GM19455 (cell line): ENCODE results near the gene ARHGDIA.
"Not testable (repeated sequence)": the region's sequence is repeated elsewhere in the genome, so short reads cannot be mapped to it uniquely, and the experiment has no call there.

ENCODE experiments used
- ATAC-seq: cut with Tn5 transposase; IDR thresholded peaks from one replicate; pipeline ENCODE4 v1.9.1; 2021; ENCODE audit not compliant: unreplicated experiment

The ARHGDIA gene

GRCh38 chr17:81844887-81845286 is 26.2 kb downstream of the ARHGDIA start:
- ATAC-seq = no peak

- no peak for ATAC-seq
Observed at GRCh38 chr17:81844327-81844851, 26.7 kb downstream of the ARHGDIA start.

DNA sequence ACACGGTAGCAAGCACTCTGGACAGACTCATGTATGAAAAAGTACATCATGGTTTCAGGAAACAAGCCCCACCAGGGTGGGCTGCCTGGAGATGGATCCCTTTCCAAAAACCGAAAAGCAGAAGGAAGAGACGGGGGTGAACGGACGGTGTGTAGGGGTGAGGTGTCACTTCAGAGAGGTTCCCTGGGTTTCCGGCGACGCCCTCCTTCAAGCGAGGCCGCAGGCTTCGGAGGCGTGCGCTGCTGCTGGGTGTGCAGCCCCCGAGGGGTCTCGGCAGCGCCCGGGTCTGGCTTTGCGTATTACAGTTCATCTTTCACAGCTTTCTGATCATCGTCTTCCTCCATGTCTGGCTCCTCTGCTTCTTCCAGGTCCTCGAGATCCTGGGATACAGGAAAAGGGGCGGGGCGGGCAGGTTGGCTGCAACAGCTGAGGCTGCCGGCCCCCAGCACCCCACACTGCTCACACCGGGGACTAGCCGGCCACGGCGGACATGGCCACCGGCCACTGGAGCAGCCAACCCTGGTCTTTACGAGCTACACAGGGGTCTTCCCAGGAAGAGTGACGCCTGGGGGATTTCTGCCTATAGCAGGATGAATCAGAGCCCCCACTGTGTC is 27.3 kb downstream of the ARHGDIA start:
- no peak for ATAC-seq

DNA sequence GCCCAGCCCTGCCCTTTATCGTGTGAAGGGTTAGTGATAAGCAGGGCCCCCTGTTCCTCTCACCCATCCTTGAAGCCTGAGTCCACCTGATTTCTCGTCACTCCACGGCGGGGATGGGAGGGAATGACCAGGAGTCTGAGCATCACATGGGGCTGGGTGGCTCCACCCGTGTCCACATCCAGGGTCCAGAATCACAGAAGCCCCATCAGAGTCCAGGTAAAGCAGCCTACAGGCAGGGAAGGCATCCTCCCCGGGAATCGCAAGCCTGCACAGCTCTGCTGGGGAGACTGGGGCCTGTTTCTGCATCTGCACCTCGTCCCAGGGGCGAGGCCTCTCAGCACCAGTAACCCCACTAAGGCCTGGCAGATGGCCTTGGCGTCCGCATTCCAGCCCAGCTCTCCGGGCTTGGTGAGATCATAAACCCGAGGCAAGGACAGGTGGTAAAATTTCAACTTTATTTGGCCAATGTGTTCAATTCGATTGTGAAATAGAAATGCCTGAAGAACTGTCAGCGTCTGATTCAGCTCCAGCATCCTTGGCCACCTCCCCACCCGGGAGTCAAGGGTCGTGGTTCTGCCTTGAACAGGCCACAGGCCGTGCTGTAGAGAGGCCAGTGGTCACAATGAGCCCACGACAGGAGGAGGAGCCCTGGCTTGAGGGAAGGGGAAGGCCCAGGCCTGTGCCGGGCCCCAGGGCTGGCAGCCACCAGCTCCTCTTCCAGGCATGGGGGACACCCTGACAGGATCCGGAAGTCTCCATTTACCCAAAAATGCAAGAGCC is 28.2 kb downstream of the ARHGDIA start:
- ATAC-seq = no peak

- no peak for ATAC-seq
Observed at GRCh38 chr17:81842378-81842724, 28.8 kb downstream of the ARHGDIA start.

GRCh38 chr17:81841866-81842265 is 29.3 kb downstream of the ARHGDIA start:
- ATAC-seq = no peak

GRCh38 chr17:81840826-81841778 is 30.0 kb downstream of the ARHGDIA start:
- no peak for ATAC-seq

DNA sequence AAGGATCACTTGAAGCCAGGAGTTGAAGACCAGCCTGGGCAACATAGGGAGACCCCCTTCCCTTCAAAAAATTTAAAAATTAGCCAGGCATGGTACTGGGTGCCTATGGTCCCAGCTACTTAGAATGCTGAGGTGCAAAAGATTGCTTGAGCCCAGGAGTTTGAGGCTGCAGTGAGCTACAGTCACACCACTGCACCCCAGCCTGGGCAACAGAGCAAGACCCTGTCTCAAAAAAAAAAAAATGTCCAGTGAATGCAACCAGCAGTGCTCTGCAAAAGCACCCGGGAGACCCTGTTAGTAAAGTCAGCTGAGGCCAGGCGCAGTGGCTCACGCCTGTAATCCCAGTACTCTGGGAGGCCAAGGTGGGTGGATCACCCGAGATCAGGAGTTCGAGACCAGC is 31.1 kb downstream of the ARHGDIA start:
- not testable (repeated sequence) for ATAC-seq

DNA sequence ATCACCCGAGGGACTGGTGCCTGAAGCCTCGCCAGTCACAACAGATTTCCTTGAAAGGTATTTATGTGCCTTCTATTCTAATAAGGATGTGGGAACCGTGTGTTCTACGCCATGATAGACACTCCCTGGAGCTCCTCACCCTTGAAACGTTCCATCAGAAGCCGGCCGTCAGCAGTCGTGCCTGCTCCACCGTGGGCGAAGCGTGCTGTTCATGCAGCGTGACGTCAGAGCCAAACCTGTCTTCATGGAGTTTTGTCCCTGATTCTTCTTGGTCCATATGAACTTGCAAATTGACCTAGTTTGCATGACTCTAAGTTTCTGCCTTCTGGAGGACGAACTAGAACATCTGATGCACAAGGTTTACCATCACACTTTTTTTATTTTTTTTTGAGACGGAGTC is 31.8 kb downstream of the ARHGDIA start:
- ATAC-seq = no peak

- no peak for ATAC-seq
Observed at GRCh38 chr17:81838753-81839255, 32.3 kb downstream of the ARHGDIA start.

DNA sequence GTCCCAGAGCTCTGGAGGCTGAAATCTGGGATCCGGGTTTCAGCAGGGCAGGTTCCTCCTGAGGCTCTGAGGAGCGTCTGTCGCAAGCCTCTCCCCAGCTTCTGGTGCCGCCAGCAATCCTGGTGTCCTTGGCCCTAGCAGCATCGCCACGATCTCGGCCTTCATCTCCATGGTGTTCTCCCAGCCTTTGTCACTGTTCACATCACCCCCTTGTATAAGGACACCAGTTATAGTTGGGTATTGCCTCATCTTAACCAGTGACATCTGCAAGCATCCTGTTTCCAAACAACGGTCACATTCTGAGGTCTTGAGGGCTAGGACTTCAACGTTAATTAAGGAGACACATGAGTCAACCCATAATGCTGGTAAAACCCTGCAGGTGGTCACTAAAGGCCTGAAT is 33.5 kb downstream of the ARHGDIA start:
- ATAC-seq = no peak

DNA sequence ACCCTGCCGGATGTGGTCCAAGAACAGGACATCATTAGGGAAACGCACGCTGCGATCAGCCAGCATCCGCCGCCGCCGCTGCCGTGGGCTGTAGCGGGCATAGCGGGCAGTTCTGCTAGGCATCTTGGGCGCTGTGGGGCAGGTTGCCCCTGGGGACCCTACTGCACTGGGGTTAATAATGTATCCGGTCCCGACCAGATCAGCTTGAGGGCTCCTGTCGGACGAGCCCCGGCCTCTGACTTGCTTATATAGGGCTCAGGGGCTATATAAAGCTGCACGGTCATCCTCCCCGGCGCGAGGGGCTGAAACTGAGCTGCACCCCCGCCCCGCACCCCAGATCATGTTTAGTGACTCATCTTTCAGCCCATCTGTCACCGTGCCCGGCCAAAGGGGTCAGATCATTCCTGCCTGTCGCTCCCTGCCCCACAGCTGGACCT is 36.3 kb downstream of the ARHGDIA start, which contains the start of gene PPP1R27:
Gene PPP1R27, minus strand, starts transcription at position 220 of the 437 bp plus-strand sequence. Its CDS starts 97 bp downstream, at position 123.
- no peak for ATAC-seq

DNA sequence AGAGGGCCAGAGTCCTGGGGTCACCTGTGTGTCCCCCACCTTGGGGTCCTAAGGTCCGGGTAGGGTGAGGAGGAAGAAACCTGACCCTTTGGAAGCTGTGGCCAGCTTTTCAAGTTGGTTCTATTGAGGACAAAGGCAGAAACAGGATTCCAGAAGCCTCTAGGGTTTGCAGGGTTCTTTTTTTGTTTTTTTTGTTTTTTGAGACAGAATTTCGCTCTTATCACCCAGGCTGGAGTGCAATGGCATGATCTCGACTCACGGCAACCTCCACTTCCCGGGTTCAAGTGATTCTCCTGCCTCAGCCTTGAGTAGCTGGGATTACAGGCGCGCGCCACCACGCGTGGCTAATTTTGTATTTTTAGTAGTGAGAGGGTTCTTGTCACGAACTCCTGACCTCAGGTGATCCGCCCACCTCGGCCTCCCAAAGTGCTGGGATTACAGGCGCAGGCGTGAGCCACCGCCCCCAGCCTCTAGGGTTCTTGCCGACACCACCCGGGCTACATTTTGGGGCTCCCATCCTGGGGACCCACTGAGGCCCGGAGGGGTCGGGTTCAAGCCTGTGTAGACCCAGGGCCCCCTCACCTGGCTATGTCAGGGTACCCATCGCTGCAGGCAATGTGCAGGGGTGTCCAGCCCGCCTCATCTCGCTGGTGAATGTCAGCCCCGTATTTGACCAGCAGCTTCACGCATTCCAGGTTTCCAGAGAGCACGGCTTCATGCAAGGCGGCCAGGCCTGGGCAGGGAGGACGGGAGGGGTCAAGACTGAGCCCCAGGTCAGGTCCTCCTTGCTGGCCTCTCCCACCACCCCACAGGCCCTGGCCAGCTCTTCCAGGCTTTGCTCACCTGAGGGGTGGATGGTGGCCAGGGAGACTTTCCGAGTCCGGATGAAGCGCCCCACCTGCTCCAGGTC is 37.0 kb downstream of the ARHGDIA start:
- ATAC-seq = no peak

DNA sequence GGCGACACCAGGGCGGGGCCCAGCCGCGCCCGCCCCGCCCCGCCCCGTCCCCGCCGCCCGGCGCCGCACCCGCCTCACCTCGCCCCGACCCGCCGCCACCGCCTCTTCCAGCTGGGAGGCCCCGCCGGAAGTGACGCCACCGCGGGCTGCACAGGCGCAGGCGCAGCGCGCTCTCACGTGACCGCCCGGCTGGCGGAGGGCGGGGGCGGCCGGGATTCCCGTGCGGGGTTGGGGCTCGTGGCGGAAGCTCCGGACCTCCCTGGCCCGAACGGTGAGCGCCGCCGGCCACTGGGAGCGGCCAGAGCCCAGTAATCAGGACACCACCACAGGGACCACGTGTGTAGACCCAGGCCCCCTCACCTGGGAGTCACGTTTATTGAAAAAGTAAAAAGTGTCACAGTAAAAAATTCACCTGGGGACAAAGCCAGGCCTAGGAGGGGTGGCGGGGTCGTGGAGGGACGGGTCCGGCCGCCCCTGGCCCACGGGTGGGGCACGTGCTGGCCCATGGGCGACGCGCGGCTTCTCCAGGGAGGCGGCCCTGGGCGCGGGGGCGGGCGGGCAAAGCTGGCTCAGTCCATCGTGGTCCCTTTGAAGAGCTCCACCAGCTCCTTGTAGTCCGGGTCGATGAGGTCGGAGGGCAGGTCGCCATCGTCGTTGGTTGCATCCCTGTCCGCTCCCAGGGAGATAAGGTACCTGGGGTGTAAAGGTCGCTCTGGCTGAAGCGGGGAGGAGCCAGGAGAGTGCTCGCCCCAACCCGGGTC is 37.8 kb downstream of the ARHGDIA start, which contains the start of gene MCRIP1:
Gene MCRIP1, minus strand, starts transcription at position 132 of the 761 bp plus-strand sequence. CDS start 8,785 bp downstream, outside the sequence.
- peak; percentile 60 for ATAC-seq

- ATAC-seq = peak; percentile 54
Observed at GRCh38 chr17:81832608-81833159, 38.5 kb downstream of the ARHGDIA start.

DNA sequence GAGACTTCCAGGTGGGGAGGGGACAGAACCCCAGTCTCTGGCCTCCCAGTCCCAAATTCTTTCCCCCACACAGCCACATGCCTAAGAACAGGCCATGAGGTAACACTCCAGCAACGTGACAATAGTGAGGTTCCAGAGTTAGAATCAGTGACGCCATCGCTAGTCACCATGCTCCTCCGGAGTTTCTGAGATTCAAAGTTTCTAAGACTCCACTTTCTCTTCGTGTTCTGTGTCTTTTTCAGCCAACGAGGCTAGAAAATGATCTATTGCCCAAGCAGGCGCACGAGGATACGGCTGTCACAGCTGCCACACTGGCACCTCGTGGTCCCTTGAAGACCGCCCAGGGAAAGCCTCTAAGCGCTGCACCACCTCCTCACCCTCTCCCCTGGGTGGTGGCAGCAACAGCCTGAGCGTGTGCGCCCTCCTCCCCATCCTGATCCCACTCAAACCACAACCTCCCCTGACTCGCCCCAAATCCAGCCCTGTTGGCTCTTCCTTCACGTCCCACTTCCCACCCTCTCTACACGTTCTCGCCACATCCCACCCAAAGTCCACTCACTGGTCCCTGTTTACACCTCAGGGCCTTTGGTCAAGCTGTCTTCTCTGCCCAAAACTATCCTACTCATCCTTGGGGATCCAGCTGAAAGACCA is 39.1 kb downstream of the ARHGDIA start:
- ATAC-seq = peak; percentile 5

DNA sequence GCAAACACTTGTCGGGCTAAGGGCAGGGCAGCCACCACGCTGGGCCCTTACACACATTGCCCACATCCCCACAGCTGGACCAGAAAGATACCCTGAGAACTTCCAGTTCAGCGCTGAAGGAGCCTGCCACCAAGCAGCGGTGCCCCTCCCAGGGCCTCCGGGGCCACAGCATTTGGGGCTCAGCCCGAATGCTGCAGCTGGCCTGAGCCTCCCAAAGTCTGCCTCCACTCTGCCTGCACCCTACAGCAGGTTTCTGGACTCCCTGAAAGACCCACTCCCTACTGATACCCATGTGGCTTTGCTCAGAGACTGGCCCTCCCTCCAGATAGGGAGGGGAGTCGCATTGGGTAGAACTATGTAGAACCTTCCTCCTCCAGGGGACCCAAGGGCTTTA is 39.6 kb downstream of the ARHGDIA start:
- ATAC-seq = no peak

DNA sequence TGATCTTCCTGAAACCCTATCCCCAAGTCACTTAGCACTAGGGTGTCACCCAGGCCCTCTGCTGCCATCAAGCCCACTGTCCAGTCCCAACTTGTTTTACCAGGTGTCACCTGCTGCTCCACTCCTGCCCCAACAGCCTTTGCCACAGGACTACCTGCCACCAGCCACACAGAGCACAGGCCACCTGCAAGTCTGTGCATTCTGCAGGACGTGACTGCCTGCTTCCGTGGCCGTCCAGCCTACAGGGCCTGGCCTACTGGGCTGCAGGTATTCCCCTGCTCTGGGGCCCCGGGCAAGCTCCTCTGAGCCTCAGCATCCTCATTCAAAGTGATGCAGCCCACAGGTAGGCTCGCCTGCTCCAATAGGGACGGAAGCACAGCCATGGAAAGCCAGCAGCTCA is 41.3 kb downstream of the ARHGDIA start:
- ATAC-seq = no peak
